ENCODE measurements around the gene CLSTN2.

- TF ChIP-seq CTCF (IDR thresholded peaks at IDR 0.05) (no peak), POLR2A (IDR thresholded peaks at IDR 0.05) (no peak)
These were observed 268.5 kb downstream of the CLSTN2 start for GRCh38 chr3:140203510-140203909.
